Inflammatory macrophage treated with lipopolysaccharide for 1 hour (primary cell): Measurements from ENCODE around the gene NME4.
"Not testable (repeated sequence)": the region's sequence is repeated elsewhere in the genome, so short reads cannot be mapped to it uniquely, and the experiment has no call there.

ENCODE experiments used
- DNase-seq, 2 donors: peaks; one replicate each; pipeline ENCODE4 v3.0.0-alpha.2; 2020 to 2022

NME4 gene

DNA sequence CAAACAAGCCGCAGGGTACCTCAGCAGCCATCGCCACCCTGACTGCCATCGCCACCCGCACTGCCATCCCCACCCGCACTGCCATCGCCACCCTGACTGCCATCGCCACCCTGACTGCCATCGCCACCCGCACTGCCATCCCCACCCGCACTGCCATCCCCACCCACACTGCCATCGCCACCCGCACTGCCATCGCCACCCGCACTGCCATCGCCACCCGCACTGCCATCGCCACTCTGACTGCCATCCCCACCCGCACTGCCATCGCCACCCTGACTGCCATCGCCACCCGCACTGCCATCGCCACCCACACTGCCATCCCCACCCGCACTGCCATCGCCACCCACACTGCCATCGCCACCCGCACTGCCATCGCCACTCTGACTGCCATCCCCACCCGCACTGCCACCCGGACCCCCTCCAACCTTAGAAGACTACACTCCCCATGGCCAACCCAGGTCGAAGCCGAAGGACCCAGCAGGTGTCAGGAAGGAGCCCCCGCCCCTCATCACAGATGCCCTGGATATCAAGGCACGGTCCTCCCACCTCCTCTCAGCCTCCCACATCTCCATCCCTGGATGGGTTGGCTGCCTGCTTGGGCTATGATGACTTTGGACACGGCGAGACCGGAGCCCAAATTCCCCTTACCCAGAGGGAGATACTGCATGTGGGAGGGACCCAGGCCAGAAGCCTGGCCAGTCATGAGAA lies 18.7 kb upstream of the NME4 start:
- DNase-seq: not testable (repeated sequence)

DNA sequence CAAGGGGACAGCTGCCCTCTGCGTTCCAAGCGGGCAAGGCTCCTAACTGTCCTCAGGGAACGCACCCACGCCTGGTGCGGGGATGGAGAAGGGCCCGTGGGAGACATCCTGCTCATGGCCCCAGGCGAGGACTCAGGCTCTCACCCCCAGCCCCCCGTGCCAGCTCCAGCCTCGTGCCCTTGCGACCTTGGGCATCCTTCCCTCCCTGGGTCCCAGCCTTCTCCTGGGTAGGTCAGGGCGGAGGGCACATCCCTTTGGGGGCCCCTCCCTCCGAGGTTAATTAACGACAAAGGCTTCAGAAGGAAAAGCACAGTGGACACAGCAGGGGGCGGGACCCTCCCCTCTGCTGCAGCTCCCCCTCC lies 18.2 kb upstream of the NME4 start:
- no peak for DNase-seq

DNA sequence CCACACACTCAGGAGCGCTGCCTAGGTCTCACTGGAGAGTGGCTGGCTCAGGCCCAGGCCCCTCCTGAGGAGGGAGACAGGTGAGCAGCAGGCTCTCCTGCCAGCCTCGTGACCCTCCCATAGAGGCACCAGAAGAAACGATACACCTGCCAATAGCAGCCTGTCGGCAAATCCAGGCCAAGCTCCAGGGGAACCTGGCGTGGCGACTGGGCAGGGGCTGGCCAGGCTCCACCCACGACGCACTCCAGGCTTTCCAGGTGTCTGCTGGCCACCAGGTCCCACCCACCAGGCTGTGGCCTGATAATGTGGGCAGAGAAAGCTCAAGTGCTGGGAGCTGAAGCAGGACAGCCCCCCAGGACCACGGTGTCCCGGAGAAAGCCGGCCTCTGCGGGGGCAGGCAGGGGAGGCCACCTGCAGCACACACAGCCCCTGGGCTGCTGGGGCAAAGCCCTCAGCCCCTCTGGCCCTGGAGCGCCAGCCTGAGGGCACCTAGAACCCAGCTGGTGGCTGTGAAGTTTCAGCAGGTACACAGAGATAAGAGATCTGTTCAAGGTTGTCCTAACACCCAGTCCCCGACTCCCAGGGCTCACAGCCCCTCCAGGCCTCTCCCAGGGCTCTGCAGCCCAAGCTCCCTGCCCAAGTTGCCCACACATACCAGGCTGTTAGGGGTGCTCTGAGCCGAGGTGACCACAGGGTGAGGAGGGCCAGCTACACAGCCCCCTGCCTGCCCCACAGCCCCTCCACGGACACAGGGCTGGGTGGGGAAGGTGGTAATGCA lies 17.6 kb upstream of the NME4 start:
- no peak for DNase-seq

DNA sequence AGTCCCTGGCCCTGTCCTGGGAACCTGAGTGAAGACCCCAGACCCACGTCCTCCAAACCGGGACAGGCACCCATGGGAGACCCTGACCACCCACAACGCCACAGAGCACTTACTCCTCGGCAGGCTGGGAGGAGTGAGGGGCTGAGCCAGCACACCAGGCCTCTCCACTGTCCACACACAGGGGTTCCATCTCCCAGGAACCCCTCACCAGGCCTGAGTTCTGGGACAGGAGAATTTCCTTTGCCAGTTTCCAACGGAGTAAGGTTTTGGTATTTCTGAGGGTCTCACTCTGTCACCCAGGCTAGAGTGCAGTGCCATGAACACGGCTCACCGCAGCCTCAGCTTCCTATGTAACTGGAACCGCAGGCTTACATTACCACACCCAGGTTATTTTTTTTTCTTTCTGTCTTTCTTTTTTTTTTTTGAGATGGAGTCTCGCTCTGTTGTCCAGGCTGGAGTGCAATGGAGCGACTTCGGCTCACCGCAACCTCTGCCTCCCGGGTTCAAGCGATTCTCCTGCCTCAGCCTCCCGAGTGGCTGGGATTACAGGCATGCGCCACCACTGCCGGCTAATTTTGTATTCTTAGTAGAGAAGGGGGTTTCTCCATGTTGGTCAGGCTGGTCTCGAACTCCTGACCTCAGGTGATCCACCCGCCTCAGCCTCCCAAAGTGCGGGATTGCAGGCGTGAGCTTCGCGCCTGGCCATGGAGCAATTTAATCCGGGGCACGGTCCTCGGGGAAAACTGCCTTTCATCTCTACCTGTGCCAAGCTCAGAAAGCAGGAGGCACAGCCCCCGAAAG lies 16.8 kb upstream of the NME4 start:
- DNase-seq: no peak

DNA sequence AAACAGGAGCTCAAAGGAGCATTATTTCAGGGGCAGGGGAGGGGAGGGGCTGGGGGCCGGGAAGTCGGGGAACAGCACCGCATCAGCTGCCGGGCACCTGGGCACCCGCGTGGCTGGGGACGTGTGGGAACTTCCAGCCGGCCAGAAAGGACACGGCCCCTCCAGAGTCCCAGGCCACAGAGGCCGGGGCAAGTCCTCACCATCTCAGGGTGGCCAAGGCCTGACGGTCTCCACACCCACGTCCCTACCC lies 16.3 kb upstream of the NME4 start:
- DNase-seq: no peak

DNA sequence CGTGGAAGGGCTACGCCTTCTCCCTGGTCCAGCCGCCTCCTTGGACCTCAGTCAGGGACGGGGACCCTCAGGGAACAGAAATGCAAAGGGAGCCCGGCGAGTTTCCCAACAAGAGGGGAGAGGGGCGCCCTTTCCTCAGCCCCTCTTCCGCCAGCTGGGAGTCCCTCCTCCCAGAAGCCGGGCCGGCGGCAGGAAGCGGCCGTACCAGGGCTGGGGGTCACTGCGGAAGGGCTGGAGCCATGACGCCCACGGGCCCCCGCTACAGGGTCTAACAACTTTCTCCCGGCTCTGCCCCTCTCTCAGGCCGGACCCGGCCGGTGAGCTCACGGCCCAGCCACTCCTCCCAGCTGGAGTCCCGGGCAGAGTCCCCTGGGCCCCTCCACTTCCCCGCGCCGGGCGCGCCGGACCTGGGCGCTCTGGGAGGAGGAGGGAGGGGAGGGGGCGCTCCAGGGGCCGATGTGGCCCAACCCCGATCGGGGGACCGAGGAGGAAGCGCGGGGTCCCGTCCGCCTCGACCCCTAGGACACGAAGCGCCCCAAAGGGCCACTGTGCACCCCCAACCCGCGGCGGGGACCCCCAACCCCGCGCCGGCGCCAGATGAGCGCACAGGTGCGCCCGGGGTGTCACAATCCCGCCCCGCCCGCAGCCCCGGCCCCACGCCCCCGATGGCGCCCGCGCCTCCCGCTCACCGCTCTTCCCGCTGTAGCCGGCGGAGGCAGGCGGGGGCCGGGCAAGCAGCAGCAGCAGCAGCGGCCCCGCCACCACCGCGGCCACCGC lies 15.8 kb upstream of the NME4 start:
- peak in 1 of 2 donors; percentile 19 for DNase-seq

DNA sequence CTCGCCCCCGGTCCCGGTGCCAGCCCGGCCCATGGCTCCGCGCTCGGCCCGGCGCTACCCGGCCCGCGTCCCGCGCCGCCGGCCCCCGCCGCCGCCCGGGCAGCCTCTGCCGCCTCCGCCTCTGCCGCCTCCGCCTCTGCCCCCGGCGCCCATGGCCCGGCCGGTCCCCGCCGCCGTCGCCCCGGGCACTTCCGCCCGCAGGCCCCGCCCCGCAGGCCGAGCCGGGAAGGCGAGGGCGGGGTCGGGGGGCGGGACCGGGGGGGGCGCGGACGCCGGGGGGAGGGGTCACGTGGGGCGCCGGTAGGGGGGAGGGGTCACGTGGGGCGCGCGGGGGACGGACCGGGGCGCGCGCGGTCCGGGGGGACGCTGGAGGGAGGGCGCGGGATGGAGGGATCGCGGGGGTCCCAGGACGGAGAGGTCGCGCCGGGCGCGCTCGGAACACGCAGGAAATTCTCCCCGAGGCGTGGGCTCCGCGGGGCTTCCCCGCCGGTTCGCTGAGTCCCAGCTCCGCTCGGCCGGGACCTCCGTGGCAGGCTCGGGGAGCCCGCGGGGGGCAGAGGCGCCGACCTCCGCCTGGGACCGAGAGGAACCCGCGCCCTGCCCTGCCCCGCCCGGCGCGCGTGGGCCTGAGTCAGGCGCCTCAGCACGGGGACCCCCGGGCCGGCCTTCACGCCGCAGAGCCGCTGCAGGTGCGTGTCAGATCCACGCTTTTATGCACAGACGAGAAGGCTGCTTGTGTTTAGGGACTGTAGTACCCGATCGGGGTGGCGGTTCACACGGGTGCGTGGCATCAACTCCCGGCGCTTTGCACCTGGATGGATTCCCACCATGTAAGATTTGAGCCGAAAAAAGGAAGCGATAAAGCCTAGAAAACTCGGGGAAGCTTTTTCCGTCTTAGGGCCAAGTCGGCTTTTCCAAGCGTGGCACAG lies 14.9 kb upstream of the NME4 start, which contains the start of gene PGAP6:
Gene PGAP6 (minus strand): TSS at position 190 of the 929 bp plus-strand sequence. CDS start 157 bp downstream, at position 33.
- DNase-seq: peak; percentile 54 to 74

DNA sequence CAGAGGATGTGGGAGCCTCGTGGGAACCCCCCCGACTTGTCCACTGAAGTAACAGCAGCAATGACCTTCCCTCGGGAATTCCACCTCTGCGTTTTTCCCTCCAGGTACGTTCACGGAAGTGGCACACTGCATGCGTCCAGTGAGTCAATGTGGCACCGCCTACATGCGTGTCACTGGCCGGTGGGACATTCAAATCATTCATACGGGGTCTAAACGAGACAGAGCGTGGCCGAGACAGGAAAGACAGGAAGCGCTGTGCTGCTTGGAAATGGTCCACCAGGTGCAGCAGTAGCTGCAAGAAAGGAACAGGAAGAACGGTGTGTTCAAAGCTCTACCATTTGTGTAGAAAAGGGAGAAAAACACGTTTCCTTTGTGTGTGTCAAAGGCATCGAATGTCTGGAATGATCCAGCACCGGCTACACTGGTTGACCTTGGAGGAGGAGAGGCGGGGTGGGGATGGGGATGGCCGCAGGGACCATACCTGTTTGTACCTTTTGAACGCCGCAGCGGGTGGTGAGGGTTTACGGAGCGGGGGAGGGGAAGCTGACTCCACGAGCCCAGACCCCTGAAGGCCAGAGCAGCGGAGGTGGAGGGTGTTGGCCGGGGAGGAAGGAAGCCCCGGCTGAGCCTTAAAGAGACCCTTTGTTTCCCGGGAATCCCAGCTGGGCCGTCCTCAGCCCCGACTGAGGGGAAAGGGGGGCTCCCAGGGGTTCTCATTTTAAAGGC lies 13.5 kb upstream of the NME4 start:
- peak in 1 of 2 donors; percentile 24 for DNase-seq

DNA sequence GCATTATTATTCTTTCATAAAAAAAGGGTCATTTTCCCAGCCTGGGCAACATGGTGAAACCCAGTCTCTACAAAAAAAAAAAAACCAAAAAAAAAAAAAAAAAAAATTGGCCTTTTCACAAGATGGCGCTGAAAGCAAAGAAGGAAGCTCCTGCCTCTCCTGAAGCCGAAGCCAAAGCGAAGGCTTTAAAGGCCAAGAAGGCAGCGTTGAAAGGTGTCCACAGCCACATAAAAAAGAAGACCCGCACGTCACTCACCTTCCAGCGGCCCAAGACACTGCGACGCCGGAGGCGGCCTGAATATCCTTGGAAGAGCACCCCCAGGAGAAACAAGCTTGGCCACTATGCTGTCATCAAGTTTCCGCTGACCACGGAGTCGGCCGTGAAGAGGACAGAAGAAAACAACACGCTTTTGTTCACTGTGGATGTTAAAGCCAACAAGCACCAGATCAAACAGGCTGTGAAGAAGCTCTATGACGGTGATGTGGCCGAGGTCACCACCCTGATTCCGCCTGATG lies 10.3 kb upstream of the NME4 start:
- DNase-seq: no peak

DNA sequence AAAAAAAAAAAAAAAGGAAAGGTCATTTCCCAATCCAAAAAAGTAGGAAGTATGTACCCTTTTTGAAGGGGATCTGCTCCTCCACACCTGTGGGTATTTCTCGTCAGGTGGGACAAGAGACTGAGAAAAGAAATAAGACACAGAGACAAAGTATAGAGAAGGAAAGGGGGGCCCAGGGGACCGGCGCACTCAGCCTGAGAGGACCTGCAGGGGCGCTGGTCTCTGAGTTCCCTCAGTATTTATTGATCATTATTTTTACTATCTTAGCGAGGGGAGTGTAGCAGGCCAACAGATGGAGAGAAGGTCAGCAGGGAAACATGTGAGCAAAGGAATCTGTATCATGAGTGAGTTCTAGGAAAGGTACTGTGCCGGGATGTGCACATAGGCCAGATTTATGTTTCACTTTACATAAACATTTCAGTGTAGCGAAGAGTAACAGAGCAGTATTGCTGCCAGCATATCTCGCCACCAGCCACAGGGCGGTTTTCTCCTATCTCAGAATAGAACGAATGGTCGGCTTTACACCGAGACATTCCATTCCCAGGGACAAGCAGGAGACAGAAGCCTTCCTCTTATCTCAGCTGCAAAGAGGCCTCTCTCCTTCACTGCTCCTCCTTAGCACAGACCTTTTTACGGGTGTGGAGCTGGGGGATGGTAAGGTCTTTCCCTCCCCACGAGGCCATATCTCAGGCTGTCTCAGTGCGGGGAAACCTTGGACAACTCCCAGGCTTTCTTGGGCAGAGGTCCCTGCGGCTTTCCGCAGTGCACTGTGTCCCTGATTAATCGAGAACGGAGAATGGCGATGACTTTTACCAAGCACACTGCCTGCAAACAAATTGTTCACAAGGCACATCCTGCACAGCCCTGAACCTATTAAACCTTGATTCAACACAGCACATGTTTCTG lies 9.0 kb upstream of the NME4 start:
- DNase-seq: not testable (repeated sequence)

DNA sequence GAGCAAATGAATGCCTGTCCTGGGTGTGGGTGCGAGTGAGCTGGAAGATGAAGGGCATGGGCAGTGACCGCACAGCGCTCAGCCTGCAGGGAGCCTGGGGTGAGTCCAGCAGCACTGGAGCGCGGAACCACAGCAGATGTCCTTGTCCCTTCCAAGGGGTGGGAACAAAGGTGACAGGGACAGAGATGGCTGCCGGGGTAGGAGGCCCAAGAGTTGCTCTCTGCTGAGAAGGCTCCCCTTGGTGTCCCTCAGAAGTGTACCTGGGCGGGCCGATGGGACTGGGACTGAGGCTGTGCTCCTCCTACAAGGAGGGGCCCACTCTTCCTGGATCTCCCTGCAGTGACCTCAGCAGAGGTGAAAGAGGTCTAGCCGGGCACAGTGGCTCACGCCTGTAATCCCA lies 7.6 kb upstream of the NME4 start:
- DNase-seq: no peak

DNA sequence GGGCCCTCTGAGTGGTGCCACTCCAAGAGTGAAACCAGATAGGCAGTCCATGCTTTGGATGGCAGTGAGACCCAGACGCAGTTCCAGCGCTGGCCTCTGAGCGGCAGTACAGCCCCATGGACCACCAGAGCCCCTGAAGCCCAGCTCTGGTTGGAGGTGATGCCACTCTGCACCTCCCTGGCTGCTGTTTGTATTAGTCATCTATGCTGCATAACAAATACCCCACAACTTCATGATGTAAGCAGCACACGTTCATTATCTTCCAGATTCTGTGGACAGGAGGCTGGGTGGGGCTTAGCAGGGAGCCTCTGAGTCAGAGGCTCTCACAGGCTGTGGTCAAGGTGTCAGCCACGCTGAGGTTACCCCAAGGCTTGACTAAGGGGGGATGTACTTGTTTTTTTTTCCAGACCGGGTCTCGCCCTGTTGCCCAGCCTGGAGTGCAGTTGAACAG lies 5.1 kb upstream of the NME4 start:
- DNase-seq: peak; percentile 52 to 71

DNA sequence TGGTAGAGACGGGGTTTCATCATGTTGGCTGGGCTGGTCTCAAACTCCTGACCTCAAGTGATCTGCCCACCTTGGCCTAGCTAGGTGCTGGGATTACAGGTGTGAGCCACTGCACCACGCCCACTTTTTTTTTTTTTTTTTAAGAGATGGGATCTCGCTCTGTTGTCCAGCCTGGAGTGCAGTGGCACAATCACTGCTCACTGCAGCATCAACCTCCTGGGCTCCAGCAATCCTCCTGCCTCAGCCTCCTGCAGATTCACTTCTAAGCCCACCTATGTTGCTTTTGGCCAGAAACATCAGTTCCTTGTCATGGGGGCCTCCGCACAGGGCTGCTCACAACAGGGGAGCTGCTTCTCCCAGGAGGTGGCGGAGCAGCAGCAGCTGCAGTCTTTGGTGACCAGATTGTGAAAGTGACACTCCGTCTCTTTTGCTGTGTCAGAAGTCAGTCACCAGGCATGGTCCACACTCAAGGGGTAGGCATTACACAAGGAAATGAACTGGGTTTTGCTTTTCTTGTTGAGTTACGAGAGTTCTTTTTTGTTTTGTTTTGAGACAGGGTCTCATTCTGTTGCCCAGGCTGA lies 4.5 kb upstream of the NME4 start:
- DNase-seq: peak; percentile 28 to 71

DNA sequence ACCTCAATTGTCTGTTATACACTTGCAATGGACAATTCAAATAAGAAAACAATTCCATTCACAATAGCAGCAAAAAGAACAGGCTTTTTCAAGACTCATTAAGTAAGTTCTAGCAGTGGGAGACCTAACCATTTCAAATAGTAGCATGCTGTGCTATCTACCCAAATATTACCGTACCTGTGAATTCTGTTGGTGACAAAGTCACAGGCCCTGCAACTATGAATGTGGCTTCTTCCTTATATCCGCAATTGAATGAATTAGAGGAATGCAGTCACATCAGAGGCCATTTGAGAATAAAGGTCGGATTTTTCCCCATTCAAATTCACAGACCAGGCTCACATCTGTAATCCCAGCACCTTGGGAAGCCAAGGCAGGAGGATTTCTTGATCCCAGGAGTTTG lies 800 bp upstream of the NME4 start:
- no peak for DNase-seq

DNA sequence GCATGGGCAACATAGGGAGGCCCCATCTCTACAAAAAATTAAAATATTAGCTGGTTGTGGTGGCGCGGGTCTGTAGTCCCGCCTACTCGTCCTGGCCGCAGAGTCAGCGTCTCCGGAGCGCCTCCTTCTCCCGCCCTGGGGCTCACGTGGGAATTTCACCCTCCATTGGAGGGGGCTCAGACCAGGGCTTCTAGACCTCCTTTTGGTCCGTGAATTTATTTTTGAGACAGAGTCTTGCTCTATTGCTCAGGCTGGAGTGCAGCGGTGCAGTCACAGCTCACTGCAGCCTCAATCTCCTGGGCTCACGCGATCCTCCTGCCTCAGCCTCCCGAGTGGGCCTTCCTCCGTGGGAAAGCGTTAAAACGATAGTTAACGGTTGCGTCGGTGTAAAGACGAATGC lies 394 bp upstream of the NME4 start:
- DNase-seq: peak in 1 of 2 donors; percentile 16

DNA sequence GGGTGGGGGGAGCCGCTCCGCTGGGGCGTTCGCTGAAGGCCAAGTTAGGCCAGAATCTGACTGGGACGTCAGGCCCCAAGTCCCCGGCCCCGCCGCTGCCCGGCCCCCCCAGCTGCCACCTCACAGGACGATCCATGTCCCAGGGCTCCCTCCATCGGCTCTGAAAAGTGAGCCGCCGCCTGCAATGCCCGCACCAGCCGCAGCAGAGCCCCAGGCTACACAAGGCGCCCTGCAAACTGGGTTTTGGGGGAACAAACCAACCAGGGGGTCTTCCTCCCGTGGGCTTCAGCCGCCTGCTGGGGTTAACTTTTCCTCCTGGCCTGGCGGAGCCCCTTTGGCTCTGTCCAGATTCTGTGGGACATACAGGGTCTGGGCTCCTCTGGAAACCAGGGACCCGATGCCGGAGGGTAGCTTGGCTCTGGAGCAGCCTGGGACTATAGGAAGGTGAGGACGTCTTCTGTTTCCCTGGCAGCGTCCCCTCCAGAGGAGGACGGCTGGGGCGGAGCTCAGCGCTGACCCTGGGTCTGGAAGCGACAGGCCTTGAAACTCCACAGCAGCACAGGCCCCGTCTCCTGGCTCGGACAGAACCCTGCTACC lies 835 bp downstream of the NME4 start:
- peak in 1 of 2 donors; percentile 35 for DNase-seq

DNA sequence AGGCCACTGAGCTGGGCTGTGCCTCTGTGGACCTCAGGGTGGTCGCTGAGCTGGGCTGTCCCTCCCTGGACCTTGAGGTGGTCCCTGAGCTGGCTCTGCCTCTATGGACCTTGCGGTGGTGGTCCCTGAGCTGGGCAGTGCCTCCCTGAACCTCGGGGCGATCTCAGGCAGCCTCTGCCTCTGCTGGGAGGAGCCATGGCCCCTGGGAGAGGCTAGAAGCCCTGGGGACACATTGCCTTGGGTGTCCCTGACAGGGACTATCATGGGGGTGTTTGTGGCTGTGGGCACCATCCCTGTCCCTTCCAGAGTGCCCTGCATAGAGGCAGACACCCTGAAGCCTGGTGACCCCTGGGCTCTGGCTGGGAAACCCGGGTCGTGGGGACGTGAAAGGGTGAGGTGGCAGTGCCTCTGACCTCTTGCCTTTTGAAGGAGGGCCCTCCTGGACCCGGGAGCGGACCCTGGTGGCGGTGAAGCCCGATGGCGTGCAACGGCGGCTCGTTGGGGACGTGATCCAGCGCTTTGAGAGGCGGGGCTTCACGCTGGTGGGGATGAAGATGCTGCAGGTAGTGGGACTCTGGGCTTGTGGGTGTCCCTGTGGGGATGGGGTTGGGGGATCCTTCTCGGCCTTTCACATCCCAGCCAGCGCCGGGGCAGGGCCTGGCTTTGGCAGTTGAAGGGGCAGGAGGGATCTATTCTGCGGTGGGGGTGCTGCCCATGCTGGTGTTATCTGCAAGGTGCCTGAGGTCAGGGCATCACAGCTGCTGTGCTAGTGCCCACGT lies 1.8 kb downstream of the NME4 start:
- no peak for DNase-seq
